Kasumi-1 (cell line): Measurements from ENCODE around the gene KCTD13.
"Not testable (repeated sequence)": the region's sequence is repeated elsewhere in the genome, so short reads cannot be mapped to it uniquely, and the experiment has no call there.

Experiments
- DNase-seq, 2 experiments: peaks; one replicate each; lab custom pipeline; 2025; lab: John Stamatoyannopoulos, UW

The KCTD13 gene

DNA sequence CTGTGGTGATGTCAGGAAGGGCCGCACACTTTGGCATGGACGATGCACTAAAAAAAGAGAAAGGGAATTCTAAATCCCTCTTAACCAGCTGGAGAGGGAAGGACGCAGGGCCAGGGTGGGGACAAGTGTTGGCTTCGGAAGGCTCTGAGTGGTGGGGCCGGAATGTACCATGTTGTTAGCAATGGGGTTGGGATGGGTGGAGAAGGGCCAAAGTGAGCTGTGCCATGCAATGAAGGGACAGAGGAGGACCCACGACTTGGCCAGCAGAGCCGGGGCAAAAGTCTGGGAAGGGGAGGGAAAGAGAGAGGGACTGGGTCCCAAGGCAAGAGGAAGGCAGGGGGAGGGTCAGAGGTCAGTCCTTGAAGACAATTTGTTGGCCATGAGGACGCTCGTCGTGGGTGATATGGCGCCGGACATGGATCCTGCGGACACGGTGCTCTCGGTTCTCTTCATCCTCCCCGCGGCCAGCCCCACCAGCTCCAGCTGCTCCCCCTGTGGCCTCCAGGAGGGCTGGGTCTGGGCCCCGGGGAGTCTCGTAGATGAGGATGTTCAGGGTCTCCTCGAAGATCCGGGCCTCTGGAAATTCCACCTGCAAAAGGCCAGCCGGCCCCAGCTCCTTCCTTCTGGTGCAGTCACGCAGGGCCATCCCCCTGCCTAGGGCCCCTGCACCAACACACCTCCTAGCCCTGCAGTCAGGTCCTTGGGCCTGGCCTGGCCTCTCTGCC, 19.3 kb downstream of the KCTD13 start:
- no peak for DNase-seq

DNA sequence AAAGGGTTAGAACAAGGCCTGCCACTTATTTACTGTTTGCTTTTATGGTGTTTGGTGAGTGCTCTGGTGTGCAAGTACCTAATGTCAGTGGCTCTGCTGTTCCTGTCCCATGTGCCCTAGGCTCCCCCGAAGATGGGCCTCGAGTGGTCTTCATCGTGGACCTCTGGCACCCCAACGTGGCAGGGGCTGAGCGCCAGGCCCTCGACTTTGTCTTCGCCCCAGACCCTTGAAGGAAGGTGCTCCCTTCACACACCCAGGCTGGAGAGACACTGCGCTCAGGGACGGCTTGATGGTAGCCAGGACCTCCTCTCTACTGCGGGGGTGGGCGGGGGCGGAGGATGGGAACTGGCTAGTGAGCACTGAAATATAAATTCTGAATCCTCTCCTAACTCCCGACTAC, 20.4 kb downstream of the KCTD13 start:
- no peak for DNase-seq

DNA sequence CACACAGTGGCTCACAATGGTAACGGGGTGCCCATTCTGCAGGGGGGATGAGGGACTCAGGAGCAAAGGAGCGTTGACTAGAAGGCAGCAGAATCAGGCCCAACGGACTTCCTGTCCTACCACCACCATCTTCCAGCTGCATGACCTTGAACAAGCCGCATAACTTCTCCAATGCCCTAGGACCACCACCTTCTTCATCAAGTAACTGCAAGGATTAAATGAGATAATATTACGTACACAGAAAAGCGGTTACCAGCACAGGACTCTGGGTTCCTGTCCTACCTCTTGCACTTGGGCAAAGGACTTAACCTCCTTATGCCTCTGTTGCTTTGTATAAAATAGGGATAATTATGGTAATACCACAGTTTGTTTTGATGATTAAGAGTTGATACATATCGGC, 21.1 kb downstream of the KCTD13 start:
- DNase-seq: no peak

DNA sequence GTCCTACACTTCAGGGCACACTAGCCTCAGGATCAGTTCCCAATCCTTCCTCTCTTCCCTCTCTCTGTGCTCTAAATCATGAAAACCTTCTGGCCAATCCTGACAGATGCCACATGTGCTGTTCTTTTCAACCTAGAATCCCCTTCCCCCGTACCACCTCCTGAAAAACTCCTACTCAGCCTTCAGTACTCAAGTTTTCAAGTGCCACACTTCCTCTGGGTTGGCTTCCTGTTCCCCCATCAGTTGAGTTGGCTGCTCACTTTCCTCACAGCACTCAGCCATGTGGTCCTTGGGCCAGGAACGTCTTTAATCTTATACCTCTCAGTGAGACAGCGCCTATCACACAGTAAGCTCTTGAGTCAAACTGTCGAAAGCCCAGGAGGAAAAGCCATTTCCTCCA, 22.4 kb downstream of the KCTD13 start:
- DNase-seq: no peak

DNA sequence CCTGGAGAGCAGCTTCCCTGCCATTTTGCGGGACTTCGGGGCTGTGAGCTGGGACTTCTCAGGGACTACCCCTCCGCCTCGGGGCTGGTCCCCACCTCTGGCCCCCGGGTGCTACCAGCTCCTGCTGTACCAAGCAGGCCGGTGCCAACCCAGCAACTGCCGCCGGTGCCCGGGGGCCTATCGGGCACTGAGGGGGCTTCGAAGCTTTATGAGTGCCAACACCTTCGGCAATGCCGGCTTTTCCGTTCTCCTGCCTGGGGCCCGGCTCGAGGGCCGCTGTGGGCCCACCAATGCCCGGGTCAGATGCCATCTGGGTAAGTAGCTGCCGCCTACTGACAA, 24.4 kb downstream of the KCTD13 start:
- no peak for DNase-seq

DNA sequence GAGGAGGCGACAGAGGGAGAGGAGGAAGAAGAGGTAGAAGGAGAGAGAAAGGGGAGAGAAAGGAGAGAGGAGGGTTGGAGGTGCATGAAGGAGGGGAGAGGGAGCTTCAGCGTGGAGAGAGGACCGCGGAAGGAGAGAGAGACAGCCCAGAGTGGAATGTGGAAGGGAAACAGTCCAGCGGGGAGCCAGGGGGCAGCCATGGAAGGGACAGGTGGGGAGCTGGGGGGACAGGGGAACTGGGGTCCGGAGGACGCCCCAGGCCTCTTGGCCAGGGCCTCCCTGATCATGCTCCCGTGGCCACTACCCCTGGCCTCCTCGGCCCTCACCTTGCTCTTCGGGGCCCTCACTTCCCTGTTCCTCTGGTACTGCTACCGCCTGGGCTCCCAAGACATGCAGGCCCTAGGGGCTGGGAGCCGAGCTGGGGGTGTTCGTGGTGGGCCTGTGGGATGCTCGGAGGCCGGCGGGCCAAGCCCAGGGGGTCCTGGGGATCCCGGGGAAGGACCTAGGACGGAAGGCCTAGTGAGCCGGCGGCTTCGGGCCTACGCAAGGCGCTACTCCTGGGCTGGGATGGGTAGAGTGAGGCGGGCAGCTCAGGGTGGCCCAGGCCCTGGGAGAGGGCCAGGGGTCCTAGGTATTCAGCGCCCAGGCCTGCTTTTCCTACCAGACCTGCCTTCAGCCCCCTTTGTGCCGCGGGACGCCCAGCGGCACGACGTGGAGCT, 25.0 kb downstream of the KCTD13 start:
- no peak for DNase-seq

DNA sequence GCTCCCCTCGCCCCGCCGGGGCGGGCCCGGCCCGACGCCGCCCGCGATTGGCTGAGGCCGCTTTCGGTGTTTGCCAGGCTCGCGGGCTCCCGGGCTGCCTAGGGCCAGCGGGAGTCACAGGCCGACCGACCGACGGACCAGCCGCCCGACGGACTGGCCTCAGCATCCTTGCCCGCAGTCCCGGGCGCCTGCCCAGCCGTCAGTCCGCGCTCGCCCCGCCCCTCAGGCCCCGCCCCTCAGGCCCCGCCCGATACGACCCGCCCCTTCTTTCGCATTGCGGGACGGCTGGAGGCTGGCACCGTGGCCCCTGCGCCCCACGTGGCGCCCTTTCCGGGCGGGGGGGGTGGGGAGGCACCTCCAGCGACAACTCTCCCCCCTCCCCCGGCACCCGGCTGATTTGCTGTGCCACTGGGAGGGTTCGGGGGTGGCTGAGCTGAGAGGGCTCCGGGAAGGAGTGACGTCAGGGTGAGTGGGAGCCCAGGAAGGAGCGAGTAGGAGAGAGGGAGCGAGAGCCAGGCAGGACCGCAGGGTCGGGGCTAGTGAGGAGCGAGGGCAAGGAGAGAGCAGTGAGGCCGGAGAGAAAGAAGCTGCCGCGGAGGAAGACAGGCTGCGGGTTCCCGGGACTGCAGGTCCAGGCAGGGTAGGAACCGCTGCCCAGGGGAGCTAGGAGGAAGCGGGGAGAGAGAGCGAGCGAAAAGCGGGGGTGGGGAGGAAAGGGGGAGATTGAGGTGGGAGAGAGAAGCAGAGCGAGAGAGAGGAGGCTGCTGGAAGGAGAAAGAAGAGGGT, 25.7 kb downstream of the KCTD13 start, which contains the start of gene ASPHD1:
Gene ASPHD1 (plus strand): TSS at position 387 of the 786 bp plus-strand sequence. CDS start 484 bp downstream, outside the sequence.
- peak; percentile 22 to 29 for DNase-seq

DNA sequence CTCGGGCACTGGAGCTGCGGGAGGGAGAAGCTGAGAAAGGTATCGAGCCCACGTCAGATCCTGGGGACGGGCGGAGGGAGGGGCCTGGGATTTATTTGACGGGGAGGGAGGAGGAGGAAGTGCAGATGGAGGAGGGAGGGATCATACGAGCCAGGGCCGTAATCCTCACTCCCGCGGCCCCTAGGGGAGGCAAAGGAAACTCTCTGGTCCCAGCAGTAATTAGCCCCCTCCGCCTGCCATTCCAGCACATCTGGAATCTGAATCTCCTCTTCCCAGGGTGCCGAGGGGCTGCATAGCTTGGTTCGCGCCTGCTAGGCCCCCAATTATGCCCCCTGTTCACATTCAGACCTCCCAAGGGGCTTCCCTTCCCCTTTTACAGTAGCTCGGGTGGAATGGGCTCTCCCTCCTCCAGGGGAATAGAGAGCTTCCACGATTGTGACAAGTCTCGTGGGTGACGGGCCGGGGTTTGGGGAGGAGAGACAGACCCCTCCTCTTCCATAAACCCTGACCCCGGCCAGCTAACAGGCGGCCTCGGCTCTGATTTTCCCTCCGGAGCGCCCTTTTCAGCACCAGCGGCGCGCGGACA, 26.4 kb downstream of the KCTD13 start, which contains the start of gene SEZ6L2:
Gene SEZ6L2 (minus strand): TSS at position 35 of the 586 bp plus-strand sequence. CDS start 531 bp downstream, outside the sequence.
- DNase-seq: peak; percentile 48 to 60

DNA sequence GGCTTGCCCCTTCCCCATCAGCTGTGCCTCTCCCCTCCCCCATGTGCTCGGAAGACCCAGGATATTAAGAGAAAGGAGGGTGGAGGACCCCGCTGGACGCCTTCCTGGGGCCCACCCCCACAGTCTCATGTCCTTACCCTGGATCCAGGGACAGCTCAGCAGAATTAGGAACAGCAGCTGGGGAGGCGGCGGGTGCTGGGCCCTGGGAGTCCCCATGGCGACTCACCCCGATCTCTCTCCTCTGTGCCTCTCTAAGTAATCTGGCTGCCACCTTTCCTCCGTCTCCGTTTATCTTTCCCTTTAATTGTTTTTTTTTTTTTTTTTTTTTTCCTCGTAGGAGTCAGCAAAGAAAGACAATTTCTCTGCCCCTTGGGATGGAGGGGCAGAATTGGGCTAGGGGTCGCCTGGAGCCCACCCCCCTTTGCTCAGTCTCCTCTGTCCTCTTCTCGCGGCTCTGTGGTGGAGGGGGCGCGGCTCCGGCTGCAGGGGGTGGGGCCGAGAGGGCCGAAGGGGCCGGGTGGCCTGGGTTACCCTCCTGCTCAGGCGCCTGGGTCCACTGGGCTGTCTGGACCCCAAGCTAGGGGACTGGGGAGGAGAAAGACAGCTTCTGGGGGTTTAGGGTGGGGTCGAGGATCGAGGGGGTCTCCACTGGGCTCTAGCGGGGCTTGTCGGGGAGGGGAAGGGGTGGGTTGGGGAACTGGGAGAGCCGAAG, 27.1 kb downstream of the KCTD13 start:
- no peak for DNase-seq

DNA sequence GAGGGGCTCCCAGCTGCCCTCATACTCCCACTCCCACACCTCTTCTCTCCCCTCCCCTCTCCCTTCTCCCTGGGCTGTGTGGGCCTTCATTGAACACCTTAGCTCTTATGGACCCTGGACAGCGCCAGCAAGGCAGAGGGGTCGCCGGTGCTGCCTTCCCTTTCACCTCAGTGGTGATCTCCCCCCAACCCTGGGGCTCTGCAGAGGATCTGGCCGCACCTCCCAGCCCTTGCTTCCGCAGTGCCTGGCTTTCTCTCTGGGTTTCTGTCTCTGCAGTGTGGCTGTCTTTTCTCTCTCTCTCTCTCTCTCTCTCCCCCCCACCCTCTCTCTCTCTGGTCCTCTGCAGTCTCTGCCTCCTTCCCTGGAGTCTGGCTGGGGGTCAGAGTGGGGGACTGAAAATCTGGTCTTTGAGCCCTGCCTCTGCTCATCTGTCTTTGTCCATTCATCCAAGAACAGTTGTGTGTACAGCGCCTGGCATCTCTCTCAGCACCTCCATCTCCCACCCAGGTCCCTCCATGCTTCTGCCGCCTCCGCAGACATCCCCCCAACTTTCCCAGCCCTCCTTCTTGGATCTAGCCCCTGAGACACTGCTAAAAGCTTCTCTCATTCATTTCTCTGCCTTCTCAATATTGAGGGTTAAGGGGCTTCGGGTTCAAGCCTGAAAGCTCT, 27.8 kb downstream of the KCTD13 start:
- no peak for DNase-seq

DNA sequence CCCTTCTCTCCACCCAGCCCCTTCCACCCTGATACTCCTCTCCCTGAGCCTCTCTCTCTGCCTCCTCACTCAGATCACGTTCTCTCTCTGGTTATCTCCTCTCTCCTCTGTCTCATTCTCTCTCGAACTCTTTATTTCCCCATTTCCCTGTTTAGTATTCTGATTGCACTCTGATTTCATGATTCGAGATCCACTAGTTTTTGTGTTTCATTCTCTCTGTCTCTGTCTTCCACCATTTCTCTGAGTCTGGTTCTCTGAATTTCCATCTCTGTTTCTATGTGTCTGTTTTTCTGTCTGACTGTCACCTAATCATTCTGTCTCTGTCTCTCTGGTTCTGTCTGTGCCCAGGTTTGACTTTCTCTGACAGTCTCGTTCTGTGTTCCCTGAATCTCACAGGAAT, 28.7 kb downstream of the KCTD13 start:
- DNase-seq: no peak

DNA sequence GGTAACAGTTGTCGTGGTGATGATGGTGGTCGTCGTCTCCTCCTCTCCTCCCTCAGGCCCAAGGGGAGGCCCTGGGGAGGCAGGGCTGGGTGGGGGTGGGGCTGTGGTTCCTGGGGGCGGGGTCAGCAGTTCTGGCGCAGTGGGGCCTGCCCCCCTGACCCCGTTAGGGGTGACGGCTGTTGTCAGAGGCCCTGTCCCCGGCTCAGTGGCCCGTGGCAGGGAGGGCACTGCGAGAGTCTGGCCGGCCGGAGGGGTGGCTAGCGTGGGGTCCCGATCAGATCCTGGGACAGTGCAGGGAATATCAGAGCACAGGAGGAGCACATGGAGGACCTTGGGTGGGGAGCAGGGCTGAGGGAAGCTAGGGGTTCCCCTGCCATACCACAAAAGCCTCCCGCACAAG, 29.2 kb downstream of the KCTD13 start:
- DNase-seq: no peak

DNA sequence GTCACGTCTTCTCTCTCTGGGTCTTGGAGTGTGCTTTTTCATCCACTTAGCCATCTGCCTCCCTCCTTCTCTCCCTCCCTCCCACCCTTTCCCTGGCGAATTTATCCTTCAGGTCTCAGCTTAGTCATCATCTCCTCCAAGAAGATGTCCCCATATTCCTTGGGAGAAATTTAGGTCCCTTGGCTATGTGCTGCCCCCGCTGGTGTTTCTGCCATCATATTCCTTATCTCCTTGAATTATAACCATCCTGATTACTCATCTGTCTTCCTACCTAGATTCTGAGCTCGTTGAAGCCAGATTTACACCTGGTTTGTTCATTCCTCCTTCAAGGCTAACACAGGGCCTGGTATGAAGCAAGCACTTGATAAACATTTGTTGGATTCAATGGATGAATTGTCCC, 31.7 kb downstream of the KCTD13 start:
- no peak for DNase-seq

DNA sequence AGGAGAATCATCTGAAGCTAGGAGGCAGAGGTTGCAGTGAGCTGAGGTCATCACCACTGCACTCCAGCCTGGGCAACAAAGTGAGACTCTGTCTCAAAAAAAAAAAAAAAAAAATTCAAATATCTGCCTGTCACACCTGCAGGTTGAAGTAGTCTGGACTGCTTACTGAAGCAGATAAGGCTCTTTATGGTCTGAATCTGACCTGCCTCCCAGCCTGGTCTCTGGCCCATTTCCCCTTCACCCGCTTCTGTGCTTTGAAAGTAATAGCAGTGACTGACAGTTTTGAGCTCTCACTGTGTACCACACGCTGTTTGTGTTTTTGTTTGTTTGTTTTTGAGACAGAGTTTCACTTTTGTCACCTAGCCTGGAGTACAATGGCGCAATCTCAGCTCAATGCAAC, 32.5 kb downstream of the KCTD13 start:
- no peak for DNase-seq

DNA sequence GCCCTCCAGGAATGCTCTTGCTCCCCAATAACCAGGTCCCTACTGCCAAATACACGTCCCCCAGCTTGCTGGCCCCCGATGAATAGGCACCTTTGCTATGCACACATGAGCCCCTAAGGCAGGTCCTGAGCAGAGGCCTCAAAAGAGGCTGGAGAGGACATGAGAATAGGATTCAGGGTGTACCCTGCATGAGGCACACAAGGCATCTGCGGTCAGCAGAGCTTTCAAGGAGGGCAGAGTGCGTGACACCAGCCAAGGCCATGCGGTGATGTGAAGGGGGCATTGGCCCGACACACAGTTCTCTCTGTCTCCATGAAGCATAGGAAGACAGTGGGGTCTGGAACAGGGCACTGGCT, 33.6 kb downstream of the KCTD13 start:
- DNase-seq: no peak

DNA sequence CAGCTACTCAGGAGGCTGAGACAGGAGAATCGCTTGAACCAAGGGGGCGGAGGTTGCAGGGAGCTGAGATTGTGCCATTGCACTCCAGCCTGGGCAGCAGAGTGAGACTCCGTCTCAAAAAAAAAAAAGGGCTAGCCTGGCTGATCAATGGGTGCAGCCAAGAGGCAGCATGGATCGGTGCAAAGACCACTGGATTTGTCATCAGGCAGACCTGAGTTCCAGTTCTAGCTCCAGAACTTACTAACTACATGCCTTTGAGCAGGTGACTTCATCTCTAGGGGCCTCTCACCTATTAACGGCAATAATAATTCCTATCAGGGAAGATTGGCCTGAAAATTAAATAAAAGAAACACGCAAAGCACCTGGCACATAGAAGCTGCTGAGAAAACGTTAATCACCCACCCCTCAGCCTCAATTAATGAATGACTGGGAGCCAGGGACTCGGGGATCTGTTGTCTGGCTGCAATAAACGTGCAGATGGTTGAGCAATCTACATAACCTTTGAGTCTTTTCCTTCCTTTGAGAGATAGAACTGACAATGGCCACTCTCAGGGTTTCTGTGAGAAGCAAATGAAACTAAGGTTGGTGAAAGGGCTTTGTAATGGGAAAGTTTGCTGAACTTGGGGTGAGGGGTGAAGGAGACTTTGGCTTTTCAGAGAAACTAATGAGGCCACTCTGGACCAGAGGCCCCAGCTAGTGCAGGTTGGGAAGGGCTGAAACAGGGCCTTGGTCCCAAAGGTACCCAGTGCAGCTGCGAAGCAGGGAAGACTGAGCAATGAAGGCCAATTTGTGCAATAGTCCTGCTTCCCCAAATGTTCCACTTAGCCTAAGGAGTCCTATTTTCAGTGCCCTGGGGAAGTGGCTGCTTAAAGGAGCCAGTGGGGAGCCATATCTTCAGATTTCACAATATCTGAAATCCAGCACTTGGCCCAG, 34.2 kb downstream of the KCTD13 start:
- no peak for DNase-seq

DNA sequence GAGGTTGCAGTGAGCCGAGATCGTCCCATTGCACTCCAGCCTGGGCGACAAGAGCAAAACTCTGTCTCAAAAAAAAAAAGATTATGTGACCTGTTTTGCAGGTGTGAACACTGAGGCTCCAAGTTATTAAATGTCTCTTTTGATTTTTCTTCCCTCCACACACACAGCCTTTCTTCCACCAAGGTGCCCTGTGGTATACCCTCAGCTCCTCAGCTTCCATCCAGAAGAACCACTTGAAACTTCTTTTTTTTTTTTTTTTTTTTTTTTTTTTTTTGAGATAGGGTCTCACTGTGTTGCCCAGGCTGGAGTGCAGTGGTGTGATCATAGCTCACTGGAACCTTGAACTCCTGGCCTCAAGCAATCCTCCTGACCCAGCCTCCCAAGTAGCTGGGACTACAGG, 36.7 kb downstream of the KCTD13 start:
- not testable (repeated sequence) for DNase-seq

DNA sequence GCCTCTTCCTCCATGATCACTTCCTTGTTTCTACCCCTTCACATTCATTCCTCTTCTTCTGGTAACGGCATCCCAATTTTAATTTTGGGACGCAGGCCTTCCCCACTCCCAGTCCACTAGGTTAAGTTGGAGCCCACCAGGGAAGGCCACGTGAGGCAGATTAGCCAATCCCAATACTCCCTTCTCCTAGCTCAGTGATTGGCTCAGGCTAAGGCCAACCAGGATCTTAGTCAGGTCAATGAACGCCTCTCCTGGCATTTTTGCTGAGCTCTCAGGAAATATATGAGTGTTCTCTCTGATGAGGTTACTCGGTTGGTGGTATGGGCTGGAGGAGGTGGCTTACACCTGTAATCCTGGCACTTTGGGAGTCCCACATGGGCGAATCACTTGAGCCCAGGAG, 42.0 kb downstream of the KCTD13 start:
- DNase-seq: no peak

DNA sequence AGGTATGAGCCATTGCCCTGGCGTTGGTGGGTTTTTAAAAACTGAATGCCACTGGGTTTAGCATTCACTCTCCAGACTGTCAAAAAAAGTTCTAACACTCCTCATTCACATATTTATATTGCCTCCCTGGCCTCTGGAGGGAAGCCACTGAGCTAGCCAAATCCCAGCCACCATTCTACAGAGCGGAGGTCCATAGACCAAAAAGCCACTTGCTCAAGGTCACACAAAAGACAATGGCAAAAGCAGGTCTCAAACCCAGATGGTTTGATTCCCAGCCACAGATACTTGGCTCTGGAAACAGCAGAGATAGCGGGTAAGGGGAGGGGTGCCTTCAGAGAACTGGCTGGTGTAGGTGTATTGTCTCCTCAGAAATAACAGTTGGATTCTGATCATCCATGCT, 45.0 kb downstream of the KCTD13 start:
- no peak for DNase-seq

DNA sequence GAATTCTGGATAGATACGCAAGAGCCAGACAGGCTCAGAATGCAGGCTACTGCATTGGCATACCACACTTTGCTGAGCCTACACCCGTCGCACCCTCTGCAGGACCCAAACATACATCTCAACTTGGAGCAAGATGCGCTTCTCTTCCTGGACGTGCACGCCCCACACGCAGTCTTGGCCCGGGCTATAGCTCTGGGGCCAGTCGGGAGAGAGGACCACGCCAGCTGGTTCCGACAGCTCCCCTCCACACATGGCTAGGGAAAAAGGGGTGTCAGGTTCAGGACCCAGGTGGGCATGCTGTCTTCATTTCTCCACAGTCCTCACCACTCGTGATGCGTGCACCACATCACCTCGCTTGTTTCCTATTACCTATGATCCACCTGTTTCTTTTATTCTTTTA, 47.9 kb downstream of the KCTD13 start:
- no peak for DNase-seq
